ENCODE results near the gene SRGAP1.

The SRGAP1 gene

GRCh38 chr12:63918800-63919300 is 74.3 kb downstream of the SRGAP1 start:
- no peak for DNase-seq
- in situ Hi-C loops (cut with MboI; ENCODE audit: low pct_unique_long_range_greater_than_20kb, low sequenced_read_pairs) = no loop called here

GRCh38 chr12:63919756-63920155 is 75.3 kb downstream of the SRGAP1 start:
- DNase-seq = no peak

GRCh38 chr12:63921157-63921556 is 76.7 kb downstream of the SRGAP1 start:
- in situ Hi-C loops (cut with MboI; ENCODE audit: low pct_unique_long_range_greater_than_20kb, low sequenced_read_pairs) = no loop called here
- no peak for DNase-seq

More at GRCh38 chr12:63919756-63920155, 75.3 kb downstream of the SRGAP1 start:
- in situ Hi-C loops (cut with MboI; ENCODE audit: low pct_unique_long_range_greater_than_20kb, low sequenced_read_pairs) = no loop called here

GRCh38 chr12:63922474-63922873 is 78.0 kb downstream of the SRGAP1 start:
- in situ Hi-C loops (cut with MboI; ENCODE audit: low pct_unique_long_range_greater_than_20kb, low sequenced_read_pairs) = no loop called here
- DNase-seq = no peak

GRCh38 chr12:63924781-63925180 is 80.3 kb downstream of the SRGAP1 start:
- in situ Hi-C loops (cut with MboI; ENCODE audit: low pct_unique_long_range_greater_than_20kb, low sequenced_read_pairs) = no loop called here
- DNase-seq = no peak

- DNase-seq = no peak
- in situ Hi-C loops (cut with MboI; ENCODE audit: low pct_unique_long_range_greater_than_20kb, low sequenced_read_pairs) = no loop called here
These were observed 83.0 kb downstream of the SRGAP1 start for GRCh38 chr12:63927511-63927910.

GRCh38 chr12:63928305-63928704 is 83.8 kb downstream of the SRGAP1 start:
- in situ Hi-C loops (cut with MboI; ENCODE audit: low pct_unique_long_range_greater_than_20kb, low sequenced_read_pairs) = no loop called here
- no peak for DNase-seq

- no peak for DNase-seq
- in situ Hi-C loops (cut with MboI; ENCODE audit: low pct_unique_long_range_greater_than_20kb, low sequenced_read_pairs) = no loop called here
These were observed 84.9 kb downstream of the SRGAP1 start for GRCh38 chr12:63929426-63929825.

GRCh38 chr12:63930971-63931370 is 86.5 kb downstream of the SRGAP1 start:
- in situ Hi-C loops (cut with MboI; ENCODE audit: low pct_unique_long_range_greater_than_20kb, low sequenced_read_pairs) = no loop called here
- DNase-seq = no peak

- DNase-seq = no peak
- in situ Hi-C loops (cut with MboI; ENCODE audit: low pct_unique_long_range_greater_than_20kb, low sequenced_read_pairs) = no loop called here
These were observed 87.2 kb downstream of the SRGAP1 start for GRCh38 chr12:63931703-63932102.

GRCh38 chr12:63934936-63935335 is 90.4 kb downstream of the SRGAP1 start:
- in situ Hi-C loops (cut with MboI; ENCODE audit: low pct_unique_long_range_greater_than_20kb, low sequenced_read_pairs) = no loop called here
- DNase-seq = no peak

- in situ Hi-C loops (cut with MboI; ENCODE audit: low pct_unique_long_range_greater_than_20kb, low sequenced_read_pairs) = no loop called here
These were observed 90.9 kb downstream of the SRGAP1 start for GRCh38 chr12:63935361-63935760.

GRCh38 chr12:63937378-63938316 is 93.1 kb downstream of the SRGAP1 start:
- in situ Hi-C loops (cut with MboI; ENCODE audit: low pct_unique_long_range_greater_than_20kb, low sequenced_read_pairs) = no loop called here
- no peak for DNase-seq

More at GRCh38 chr12:63935361-63935760, 90.9 kb downstream of the SRGAP1 start:
- no peak for DNase-seq

- in situ Hi-C loops (cut with MboI; ENCODE audit: low pct_unique_long_range_greater_than_20kb, low sequenced_read_pairs) = no loop called here
- peak; percentile 31 for DNase-seq
These were observed 96.0 kb downstream of the SRGAP1 start for GRCh38 chr12:63940310-63941005.

- in situ Hi-C loops (cut with MboI; ENCODE audit: low pct_unique_long_range_greater_than_20kb, low sequenced_read_pairs) = no loop called here
- no peak for DNase-seq
These were observed 96.8 kb downstream of the SRGAP1 start for GRCh38 chr12:63941166-63941800.

- no peak for DNase-seq
- in situ Hi-C loops (cut with MboI; ENCODE audit: low pct_unique_long_range_greater_than_20kb, low sequenced_read_pairs) = no loop called here
These were observed 97.4 kb downstream of the SRGAP1 start for GRCh38 chr12:63941879-63942278.

- in situ Hi-C loops (cut with MboI; ENCODE audit: low pct_unique_long_range_greater_than_20kb, low sequenced_read_pairs) = no loop called here
- no peak for DNase-seq
These were observed 98.2 kb downstream of the SRGAP1 start for GRCh38 chr12:63942464-63943241.

GRCh38 chr12:63944034-63944579 is 99.6 kb downstream of the SRGAP1 start:
- DNase-seq = no peak
- in situ Hi-C loops (cut with MboI; ENCODE audit: low pct_unique_long_range_greater_than_20kb, low sequenced_read_pairs) = no loop called here
